Lung (tissue), 12 donors: Measurements from ENCODE around the gene RABL3. TPM values are rescaled to one million over a fixed set of nuclear protein-coding genes. Genes with fewer than 3 reads are reported as not detected.

ENCODE experiments used
- ATAC-seq: fragments of 200-7000 bp; cut with Tn5 transposase; one replicate; pipeline ENCODE4 v1.9.1; 2020; ENCODE audit warnings: moderate number of reproducible peaks; ENCODE audit not compliant: insufficient read depth, low FRiP score
- DNase-seq, 3 donors: peaks; one replicate each; pipeline ENCODE4 v3.0.0-alpha.2; 2013 to 2017
- H3K27ac ChIP-seq, 2 donors: one replicate each; pipeline ENCODE4 v1.5.1; 2013; ENCODE audit warnings: mild to moderate bottlenecking in 2 of 2, moderate library complexity in 2 of 2, control low read depth in 1 of 2, inconsistent platforms in 1 of 2, low read depth in 1 of 2, low read length in 1 of 2
- H3K27me3 ChIP-seq, 3 donors: one replicate each; pipeline ENCODE4 v1.5.1; 2013; ENCODE audit warnings: low read length in 2 of 3; ENCODE audit not compliant: control insufficient read depth in 3 of 3, insufficient read depth in 3 of 3
- H3K36me3 ChIP-seq, 4 donors: one replicate each; pipeline ENCODE4 v1.5.1; 2013; ENCODE audit warnings: low read length in 4 of 4, mild to moderate bottlenecking in 1 of 4, moderate library complexity in 1 of 4; ENCODE audit not compliant: control insufficient read depth in 4 of 4, insufficient read depth in 4 of 4
- H3K4me1 ChIP-seq, 5 donors: one replicate each; pipeline ENCODE4 v1.5.1; 2013; ENCODE audit warnings: low read length in 5 of 5, mild to moderate bottlenecking in 2 of 5, moderate library complexity in 1 of 5; ENCODE audit not compliant: control insufficient read depth in 5 of 5, insufficient read depth in 5 of 5
- H3K4me3 ChIP-seq: one replicate; pipeline ENCODE4 v1.5.1; 2013; ENCODE audit warnings: mild to moderate bottlenecking, control low read depth, moderate library complexity
- H3K9ac ChIP-seq, 2 donors: one replicate each; pipeline ENCODE4 v1.5.1; 2013; ENCODE audit warnings: low read length in 2 of 2, control low read depth in 1 of 2; ENCODE audit not compliant: insufficient read depth in 1 of 2
- H3K9me3 ChIP-seq, 4 donors: one replicate each; pipeline ENCODE4 v1.5.1; 2013; ENCODE audit warnings: low read length in 3 of 4, mild to moderate bottlenecking in 1 of 4, moderate library complexity in 1 of 4; ENCODE audit not compliant: control insufficient read depth in 4 of 4, insufficient read depth in 3 of 4
- CTCF ChIP-seq: IDR thresholded peaks from 2 replicates; pipeline ENCODE4 v1.5.1; 2012; ENCODE audit warnings: mild to moderate bottlenecking; ENCODE audit errors: control extremely low read depth, extremely low read depth
- WGBS, 2 donors: extraction: QIAGEN DNeasy Blood & Tissue Kit; methylation state at CpG; one replicate each; pipeline ENCODE4 v1.1.7; 2013; 5-methylcytosine and 5-hydroxymethylcytosine counted together
- polyA plus RNA-seq, 2 donors: library from polyadenylated mRNA; stranded (reverse); fragments of 200-250 nt; gene quantifications; one replicate each; pipeline ENCODE4 v1.2.1, GENCODE V29; 2013
- total RNA-seq, 2 donors: library from RNA; depleted of rRNA in 1 of 2; stranded (reverse); fragments of >200 nt in 1 of 2; gene quantifications; one replicate each; pipeline ENCODE4 v1.2.1, GENCODE V29; 2014 to 2021
- donor health status: control.
- donor health status: control.
- donor health status: Bipolar disorder and iron deficiency.
- donor health status: healthy.
- donor health status: DM: yes; HTN: yes; CAD: no.

Gene RABL3
- total and polyA plus RNA-seq, 4 donors = 4.3 to 17.1 (median 14.0) TPM

DNA sequence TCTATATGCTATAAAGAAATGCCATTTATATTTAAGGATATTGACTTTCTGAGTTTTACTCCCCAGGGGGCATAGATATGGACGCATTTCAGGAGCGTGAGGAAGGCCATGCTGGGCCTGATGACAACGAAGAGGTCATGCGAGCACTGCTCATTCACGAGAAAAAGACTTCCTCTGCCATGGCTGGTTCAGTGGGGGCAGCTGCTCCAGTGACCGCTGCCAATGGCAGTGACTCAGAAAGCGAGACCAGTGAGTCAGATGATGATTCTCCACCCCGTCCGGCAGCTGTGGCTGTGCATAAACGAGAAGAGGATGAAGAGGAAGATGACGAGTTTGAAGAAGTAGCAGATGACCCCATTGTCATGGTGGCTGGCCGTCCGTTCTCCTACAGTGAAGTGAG, 38.7 kb upstream of the RABL3 start:
- DNase-seq (no peak), ATAC-seq (no peak)
- Histone ChIP-seq H3K27me3 (no peaks in the 10 kb centered on the region), H3K4me1 (no peaks in the 10 kb centered on the region), H3K36me3 (peaks cover 7 to 13% (median 9%) of the 10 kb centered on the region in 4 donors), H3K27ac (no peak overlapping the region), H3K4me3 (no peak overlapping the region), H3K9me3 (no peaks in the 10 kb centered on the region), H3K9ac (no peak overlapping the region)
- WGBS, 2 donors = 91 to 92% methylated on average over 13 of the region's 13 CpGs
- TF ChIP-seq CTCF = no peak

GRCh38 chr3:120778776-120779175, 36.5 kb upstream of the RABL3 start:
- ATAC-seq = no peak
- no peaks in the 10 kb centered on the region for H3K4me1 ChIP-seq
- DNase-seq = no peak
- H3K9ac ChIP-seq = no peak overlapping the region
- no peak for TF ChIP-seq CTCF
- H3K9me3 ChIP-seq = no peaks in the 10 kb centered on the region
- H3K27ac ChIP-seq = no peak overlapping the region
- H3K36me3 ChIP-seq = peaks cover 7 to 13% (median 11%) of the 10 kb centered on the region in 4 donors
- no peak overlapping the region for H3K4me3 ChIP-seq
- H3K27me3 ChIP-seq = no peaks in the 10 kb centered on the region
- WGBS, 2 donors = 97% methylated on average over 3 of the region's 3 CpGs

- Histone ChIP-seq H3K27me3 (no peaks in the 10 kb centered on the region), H3K9me3 (no peaks in the 10 kb centered on the region), H3K4me3 (no peak overlapping the region), H3K4me1 (no peaks in the 10 kb centered on the region), H3K36me3 (peaks cover 7 to 13% (median 7%) of the 10 kb centered on the region in 4 donors), H3K9ac (no peak overlapping the region), H3K27ac (no peak overlapping the region)
- DNase-seq (no peak), ATAC-seq (no peak)
- 89 to 93% methylated on average over 4 of the region's 4 CpGs for WGBS, 2 donors
- TF ChIP-seq CTCF = no peak
Measured at GRCh38 chr3:120775411-120775810, 33.1 kb upstream of the RABL3 start.

DNA sequence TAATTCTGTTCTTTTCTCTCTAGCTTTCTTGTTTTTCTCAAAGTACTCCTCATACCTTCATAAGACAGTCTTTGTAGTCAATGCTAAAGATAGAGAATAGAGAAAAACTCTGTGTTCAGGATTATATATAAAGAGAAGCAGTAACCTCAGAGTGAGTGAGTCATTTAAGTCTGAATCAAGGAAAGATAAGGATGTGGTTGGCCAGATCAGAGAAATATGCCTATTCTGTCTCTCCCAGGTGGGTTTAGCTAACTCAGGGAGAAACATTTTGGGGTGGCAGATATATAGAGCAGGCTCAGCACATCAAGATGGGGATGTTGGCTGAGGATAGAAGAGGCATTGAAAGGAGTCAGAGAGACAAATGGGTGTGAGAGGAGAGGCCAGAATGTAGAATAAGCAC, 31.6 kb upstream of the RABL3 start:
- ATAC-seq = no peak
- no peaks in the 10 kb centered on the region for H3K9me3 ChIP-seq
- no peak for DNase-seq
- peaks cover 4 to 13% (median 7%) of the 10 kb centered on the region in 4 donors for H3K36me3 ChIP-seq
- TF ChIP-seq CTCF = no peak
- H3K9ac ChIP-seq = no peak overlapping the region
- no peaks in the 10 kb centered on the region for H3K27me3 ChIP-seq
- H3K4me1 ChIP-seq = no peaks in the 10 kb centered on the region
- no peak overlapping the region for H3K27ac ChIP-seq
- no peak overlapping the region for H3K4me3 ChIP-seq
